Glutamatergic neuron (in vitro differentiated cells): Measurements from ENCODE around the gene CSNK1G3. TPM values are rescaled to one million over a fixed set of nuclear protein-coding genes. Genes with fewer than 3 reads are reported as not detected.

Experiments
- DNase-seq: peaks from one replicate; pipeline ENCODE4 v3.0.0; 2022
- H3K27ac Mint-ChIP-seq: one replicate; pipeline ENCODE4 v1.8.0; 2020; ENCODE audit warnings: mild to moderate bottlenecking, mixed read lengths, inconsistent platforms; ENCODE audit not compliant: unreplicated experiment
- H3K27me3 Mint-ChIP-seq: one replicate; pipeline ENCODE4 v1.8.0; 2020; ENCODE audit warnings: mild to moderate bottlenecking, moderate library complexity, mixed read lengths, inconsistent platforms; ENCODE audit not compliant: unreplicated experiment
- H3K36me3 Mint-ChIP-seq: one replicate; pipeline ENCODE4 v1.8.0; 2020; ENCODE audit warnings: mild to moderate bottlenecking, mixed read lengths, inconsistent platforms; ENCODE audit not compliant: unreplicated experiment
- H3K4me1 Mint-ChIP-seq: one replicate; pipeline ENCODE4 v1.8.0; 2020; ENCODE audit warnings: mild to moderate bottlenecking, low read depth, mixed read lengths, inconsistent platforms; ENCODE audit not compliant: unreplicated experiment
- H3K4me3 Mint-ChIP-seq: one replicate; pipeline ENCODE4 v1.8.0; 2020; ENCODE audit warnings: mild to moderate bottlenecking, mixed read lengths, inconsistent platforms; ENCODE audit not compliant: unreplicated experiment
- H3K9me3 Mint-ChIP-seq: one replicate; pipeline ENCODE4 v1.8.0; 2020; ENCODE audit warnings: mild to moderate bottlenecking, moderate library complexity, mixed read lengths, inconsistent platforms; ENCODE audit not compliant: unreplicated experiment
- total RNA-seq: library from RNA; stranded (reverse); fragmentation: NEBNext Ultra II Directional; extraction: Animal tissue kit (Norgen Biotek cat#: 25700); gene quantifications from one replicate; pipeline ENCODE4 v1.2.1, GENCODE V29; 2021; ENCODE audit not compliant: unreplicated experiment
- TF ChIP-seq, protein P1 (sequence below): fragments of 200-600 bp; sonication (generic); IDR thresholded peaks from one replicate; pipeline ENCODE4 v1.5.0; 2021; ENCODE audit not compliant: partially characterized antibody, unreplicated experiment

The CSNK1G3 gene
- total RNA-seq, 1 donor from 2014 or later, result 40.2 TPM

- Mint-ChIP-seq H3K36me3 (no peaks in the 10 kb centered on the region), H3K9me3 (peaks cover 8% of the 10 kb centered on the region), H3K27ac (peak overlapping the region; percentile 93), H3K4me3 (peak overlapping the region; percentile 99), H3K27me3 (peaks cover 4% of the 10 kb centered on the region), H3K4me1 (peaks cover 15% of the 10 kb centered on the region)
- peak; percentile 63 for DNase-seq
- TF ChIP-seq, protein P1, sequence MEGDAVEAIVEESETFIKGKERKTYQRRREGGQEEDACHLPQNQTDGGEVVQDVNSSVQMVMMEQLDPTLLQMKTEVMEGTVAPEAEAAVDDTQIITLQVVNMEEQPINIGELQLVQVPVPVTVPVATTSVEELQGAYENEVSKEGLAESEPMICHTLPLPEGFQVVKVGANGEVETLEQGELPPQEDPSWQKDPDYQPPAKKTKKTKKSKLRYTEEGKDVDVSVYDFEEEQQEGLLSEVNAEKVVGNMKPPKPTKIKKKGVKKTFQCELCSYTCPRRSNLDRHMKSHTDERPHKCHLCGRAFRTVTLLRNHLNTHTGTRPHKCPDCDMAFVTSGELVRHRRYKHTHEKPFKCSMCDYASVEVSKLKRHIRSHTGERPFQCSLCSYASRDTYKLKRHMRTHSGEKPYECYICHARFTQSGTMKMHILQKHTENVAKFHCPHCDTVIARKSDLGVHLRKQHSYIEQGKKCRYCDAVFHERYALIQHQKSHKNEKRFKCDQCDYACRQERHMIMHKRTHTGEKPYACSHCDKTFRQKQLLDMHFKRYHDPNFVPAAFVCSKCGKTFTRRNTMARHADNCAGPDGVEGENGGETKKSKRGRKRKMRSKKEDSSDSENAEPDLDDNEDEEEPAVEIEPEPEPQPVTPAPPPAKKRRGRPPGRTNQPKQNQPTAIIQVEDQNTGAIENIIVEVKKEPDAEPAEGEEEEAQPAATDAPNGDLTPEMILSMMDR, result no peak
These were observed 859 bp downstream of the CSNK1G3 start for GRCh38 chr5:123512611-123513461.

DNA sequence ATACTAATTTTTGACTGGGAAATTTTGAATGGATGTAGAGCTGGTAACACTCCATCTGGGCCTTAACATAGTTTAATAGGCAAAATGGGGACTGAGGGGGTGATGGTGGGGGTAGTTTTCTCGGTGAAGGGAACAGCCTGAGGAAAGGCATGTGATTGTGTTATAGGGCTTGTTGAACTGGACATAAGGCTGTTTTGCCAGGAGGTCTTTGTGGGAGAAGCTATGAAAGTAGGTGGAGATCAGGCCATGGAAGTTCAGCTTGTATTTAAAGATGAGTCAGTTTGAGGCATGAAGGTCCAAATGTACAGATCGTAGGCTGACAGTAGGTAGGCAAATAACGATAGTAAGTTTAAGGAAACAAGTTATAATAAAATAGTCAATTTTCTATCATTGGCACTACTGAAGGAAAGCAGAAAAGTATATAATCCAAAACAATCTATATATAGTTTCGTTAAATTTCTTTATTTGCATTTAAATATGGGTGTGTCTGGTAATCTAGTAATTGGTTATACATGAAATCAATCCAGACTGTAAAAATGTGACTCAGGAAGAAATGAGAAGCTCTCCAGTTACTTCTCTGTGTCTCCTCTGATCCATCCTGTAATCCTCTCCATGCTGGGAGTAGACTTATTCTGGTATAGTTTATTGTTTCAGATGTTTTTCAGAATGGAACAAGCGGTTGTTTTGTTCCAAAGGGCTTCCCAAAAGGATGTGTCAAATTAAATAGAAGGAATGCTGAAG is 2.8 kb downstream of the CSNK1G3 start:
- peaks cover 15% of the 10 kb centered on the region for H3K4me1 Mint-ChIP-seq
- peak overlapping the region; percentile 83 for H3K4me3 Mint-ChIP-seq
- no peak overlapping the region for H3K27ac Mint-ChIP-seq
- H3K27me3 Mint-ChIP-seq, result peaks cover 4% of the 10 kb centered on the region
- no peak for DNase-seq
- H3K9me3 Mint-ChIP-seq, result peaks cover 8% of the 10 kb centered on the region
- TF ChIP-seq, protein P1, result no peak
- H3K36me3 Mint-ChIP-seq, result no peaks in the 10 kb centered on the region

DNA sequence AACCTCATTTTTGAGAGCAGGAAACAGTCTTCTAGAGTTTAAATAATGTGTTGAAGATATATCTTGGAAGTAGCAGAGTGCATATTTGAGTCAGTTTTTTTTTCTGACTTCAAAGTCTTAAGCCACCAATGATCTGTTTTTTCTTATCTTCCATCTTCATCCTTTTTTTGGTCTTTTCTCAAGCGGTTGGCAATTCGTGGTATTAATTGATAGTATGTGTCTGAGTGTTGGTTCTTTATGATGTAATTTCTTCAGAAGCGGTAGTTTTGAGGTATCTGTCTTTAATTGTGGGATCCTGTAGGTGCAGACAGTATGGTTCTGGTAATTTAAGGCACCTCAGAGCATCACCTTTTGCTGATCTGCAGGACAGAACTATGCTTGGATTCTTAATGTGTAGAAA is 3.9 kb downstream of the CSNK1G3 start:
- no peaks in the 10 kb centered on the region for H3K36me3 Mint-ChIP-seq
- H3K4me3 Mint-ChIP-seq, result no peak overlapping the region
- H3K4me1 Mint-ChIP-seq, result peaks cover 15% of the 10 kb centered on the region
- H3K27me3 Mint-ChIP-seq, result peaks cover 1% of the 10 kb centered on the region
- H3K27ac Mint-ChIP-seq, result no peak overlapping the region
- TF ChIP-seq, protein P1, result no peak
- H3K9me3 Mint-ChIP-seq, result peaks cover 8% of the 10 kb centered on the region
- DNase-seq, result no peak

DNA sequence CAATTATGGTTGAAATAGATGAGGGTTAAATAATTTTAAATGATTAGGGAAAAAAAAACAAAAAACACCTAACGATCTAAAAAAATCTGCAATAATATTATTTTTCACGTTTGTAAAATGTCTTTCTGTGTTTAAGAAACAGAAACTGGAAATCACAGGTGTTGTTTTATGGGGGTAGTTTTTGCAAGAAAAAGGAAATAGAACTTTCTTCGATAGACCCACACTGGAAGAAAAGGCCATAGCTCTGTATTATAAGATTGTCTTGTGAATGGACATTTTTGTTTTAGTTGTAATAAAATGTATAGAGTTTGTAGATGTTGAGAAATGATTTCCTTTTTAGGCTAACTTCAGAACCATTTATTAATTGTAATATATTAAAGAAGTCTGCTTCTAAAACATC is 5.5 kb downstream of the CSNK1G3 start:
- no peak for DNase-seq
- Mint-ChIP-seq H3K27me3 (no peaks in the 10 kb centered on the region), H3K4me1 (peaks cover 20% of the 10 kb centered on the region), H3K9me3 (no peaks in the 10 kb centered on the region), H3K4me3 (no peak overlapping the region), H3K36me3 (no peaks in the 10 kb centered on the region), H3K27ac (no peak overlapping the region)
- TF ChIP-seq, protein P1, result no peak

DNA sequence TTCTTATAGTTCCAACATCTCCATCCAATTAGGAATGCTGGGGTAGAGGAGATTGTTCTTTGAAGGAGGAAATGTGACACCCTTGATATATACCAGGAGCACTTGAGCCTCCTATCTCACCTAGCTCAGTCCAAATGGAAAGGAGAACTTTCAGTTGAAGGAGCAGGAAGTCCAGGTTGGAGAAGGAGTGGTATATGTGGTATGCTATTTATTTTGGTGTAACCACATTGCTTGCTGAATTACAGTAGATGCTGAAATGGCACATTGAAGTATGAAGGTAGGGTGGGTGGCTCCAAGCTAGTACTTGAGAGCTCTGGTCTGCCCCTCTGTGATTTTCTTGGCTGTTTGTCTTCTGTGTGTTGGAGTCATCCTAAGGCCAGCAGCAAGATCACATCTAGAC is 6.1 kb downstream of the CSNK1G3 start:
- H3K4me1 Mint-ChIP-seq, result peaks cover 19% of the 10 kb centered on the region
- H3K27me3 Mint-ChIP-seq, result no peaks in the 10 kb centered on the region
- no peaks in the 10 kb centered on the region for H3K9me3 Mint-ChIP-seq
- no peak overlapping the region for H3K27ac Mint-ChIP-seq
- no peak overlapping the region for H3K4me3 Mint-ChIP-seq
- no peaks in the 10 kb centered on the region for H3K36me3 Mint-ChIP-seq
- DNase-seq, result no peak
- TF ChIP-seq, protein P1, result no peak
